Ishikawa (cell line): Measurements from ENCODE around the gene DTNBP1.

Source experiments
- CEBPB ChIP-seq: IDR thresholded peaks from 2 replicates; pipeline ENCODE4 v1.6.1; 2012
- CREB1 ChIP-seq: IDR thresholded peaks from 2 replicates; pipeline ENCODE4 v1.6.1; 2012; ENCODE audit warnings: low read depth
- EGR1 ChIP-seq: IDR thresholded peaks from 2 replicates; pipeline ENCODE4 v1.6.1; 2012
- EP300 ChIP-seq: IDR thresholded peaks from 2 replicates; pipeline ENCODE4 v1.6.1; 2012; ENCODE audit warnings: borderline replicate concordance
- NFIC ChIP-seq: IDR thresholded peaks from 2 replicates; pipeline ENCODE4 v1.6.1; 2012
- TCF12 ChIP-seq: IDR thresholded peaks from 2 replicates; pipeline ENCODE4 v1.6.1; 2012; ENCODE audit warnings: low read depth
- USF1 ChIP-seq: IDR thresholded peaks from 2 replicates; pipeline ENCODE4 v1.6.1; 2012
- YY1 ChIP-seq: IDR thresholded peaks from 2 replicates; pipeline ENCODE4 v1.6.1; 2012; ENCODE audit warnings: low read depth
- TF ChIP-seq, protein P1 (sequence below): IDR thresholded peaks from 2 replicates; pipeline ENCODE4 v1.6.1; 2012; ENCODE audit warnings: low read depth, mild to moderate bottlenecking

GRCh38 chr6:15476631-15477380 is 186.0 kb downstream of the DTNBP1 start:
- TF ChIP-seq TCF12, result no peak
- TF ChIP-seq, protein P1, sequence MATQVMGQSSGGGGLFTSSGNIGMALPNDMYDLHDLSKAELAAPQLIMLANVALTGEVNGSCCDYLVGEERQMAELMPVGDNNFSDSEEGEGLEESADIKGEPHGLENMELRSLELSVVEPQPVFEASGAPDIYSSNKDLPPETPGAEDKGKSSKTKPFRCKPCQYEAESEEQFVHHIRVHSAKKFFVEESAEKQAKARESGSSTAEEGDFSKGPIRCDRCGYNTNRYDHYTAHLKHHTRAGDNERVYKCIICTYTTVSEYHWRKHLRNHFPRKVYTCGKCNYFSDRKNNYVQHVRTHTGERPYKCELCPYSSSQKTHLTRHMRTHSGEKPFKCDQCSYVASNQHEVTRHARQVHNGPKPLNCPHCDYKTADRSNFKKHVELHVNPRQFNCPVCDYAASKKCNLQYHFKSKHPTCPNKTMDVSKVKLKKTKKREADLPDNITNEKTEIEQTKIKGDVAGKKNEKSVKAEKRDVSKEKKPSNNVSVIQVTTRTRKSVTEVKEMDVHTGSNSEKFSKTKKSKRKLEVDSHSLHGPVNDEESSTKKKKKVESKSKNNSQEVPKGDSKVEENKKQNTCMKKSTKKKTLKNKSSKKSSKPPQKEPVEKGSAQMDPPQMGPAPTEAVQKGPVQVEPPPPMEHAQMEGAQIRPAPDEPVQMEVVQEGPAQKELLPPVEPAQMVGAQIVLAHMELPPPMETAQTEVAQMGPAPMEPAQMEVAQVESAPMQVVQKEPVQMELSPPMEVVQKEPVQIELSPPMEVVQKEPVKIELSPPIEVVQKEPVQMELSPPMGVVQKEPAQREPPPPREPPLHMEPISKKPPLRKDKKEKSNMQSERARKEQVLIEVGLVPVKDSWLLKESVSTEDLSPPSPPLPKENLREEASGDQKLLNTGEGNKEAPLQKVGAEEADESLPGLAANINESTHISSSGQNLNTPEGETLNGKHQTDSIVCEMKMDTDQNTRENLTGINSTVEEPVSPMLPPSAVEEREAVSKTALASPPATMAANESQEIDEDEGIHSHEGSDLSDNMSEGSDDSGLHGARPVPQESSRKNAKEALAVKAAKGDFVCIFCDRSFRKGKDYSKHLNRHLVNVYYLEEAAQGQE, result no peak
- TF ChIP-seq CREB1, result no peak
- no peak for TF ChIP-seq USF1
- no peak for TF ChIP-seq EP300
- TF ChIP-seq YY1, result no peak
- TF ChIP-seq CEBPB, result no peak
- no peak for TF ChIP-seq EGR1
- TF ChIP-seq NFIC, result no peak
